ENCODE data around the gene ELMO1. TPM values are rescaled to one million over a fixed set of nuclear protein-coding genes. Genes with fewer than 3 reads are reported as not detected.

The ELMO1 gene
- total RNA-seq, 2 experiments from 2014 or later = 129 to 137 TPM

GRCh38 chr7:37235813-37236212 is 212.9 kb downstream of the ELMO1 start:
- intact Hi-C loops (cut with micrococcal nuclease) = loop anchor here (1.0 to 10.0 kb wide), 2 partner anchors 117 to 259 kb away; no protein-coding TSS in a partner anchor
- DNase-seq = no peak
- Mint-ChIP-seq H3K9me3 (no peaks in the 10 kb centered on the region), H3K36me3 (ENCODE audit: low read depth) (peaks cover 13% of the 10 kb centered on the region), H3K4me3 (no peak overlapping the region), H3K4me1 (ENCODE audit: low read depth) (peaks cover 8% of the 10 kb centered on the region), H3K27me3 (ENCODE audit: low read depth) (no peaks in the 10 kb centered on the region), H3K27ac (no peak overlapping the region)
- CTCF ChIA-PET = interaction anchor here (0.7 to 3.5 kb wide), 8 partner anchors 49 to 272 kb away, joined by 3 to 19 read pairs (median 6); no protein-coding TSS in a partner anchor

GRCh38 chr7:37234928-37235327 is 213.7 kb downstream of the ELMO1 start:
- Mint-ChIP-seq H3K4me1 (ENCODE audit: low read depth) (peaks cover 16% of the 10 kb centered on the region), H3K27ac (no peak overlapping the region), H3K27me3 (ENCODE audit: low read depth) (no peaks in the 10 kb centered on the region), H3K36me3 (ENCODE audit: low read depth) (peaks cover 19% of the 10 kb centered on the region), H3K4me3 (no peak overlapping the region), H3K9me3 (no peaks in the 10 kb centered on the region)
- intact Hi-C loops (cut with micrococcal nuclease) = loop anchor here (1.0 to 10.0 kb wide), 2 partner anchors 118 to 260 kb away; no protein-coding TSS in a partner anchor
- DNase-seq = no peak
- CTCF ChIA-PET = interaction anchor here (0.7 to 3.5 kb wide), 12 partner anchors 10 to 277 kb away, joined by 3 to 19 read pairs (median 5); partner anchors contain the start of gene ELMO1

- H3K27me3 Mint-ChIP-seq (ENCODE audit: low read depth) = no peaks in the 10 kb centered on the region
- no peak overlapping the region for H3K27ac Mint-ChIP-seq
- H3K9me3 Mint-ChIP-seq = no peaks in the 10 kb centered on the region
- DNase-seq = no peak
- peaks cover 14% of the 10 kb centered on the region for H3K4me1 Mint-ChIP-seq (ENCODE audit: low read depth)
- peaks cover 19% of the 10 kb centered on the region for H3K36me3 Mint-ChIP-seq (ENCODE audit: low read depth)
- no peak overlapping the region for H3K4me3 Mint-ChIP-seq
- CTCF ChIA-PET = interaction anchor here (0.7 to 3.5 kb wide), 14 partner anchors 9 to 608 kb away, joined by 3 to 19 read pairs (median 4); partner anchors contain the start of gene ELMO1
- intact Hi-C loops (cut with micrococcal nuclease) = loop anchor here (10.0 kb wide), 1 partner anchor 260 kb away; no protein-coding TSS in a partner anchor
Measured at GRCh38 chr7:37234334-37234733, 214.3 kb downstream of the ELMO1 start.

GRCh38 chr7:37231613-37232012 is 217.1 kb downstream of the ELMO1 start:
- Mint-ChIP-seq H3K36me3 (ENCODE audit: low read depth) (peaks cover 22% of the 10 kb centered on the region), H3K9me3 (no peaks in the 10 kb centered on the region), H3K4me3 (no peak overlapping the region), H3K27ac (no peak overlapping the region), H3K4me1 (ENCODE audit: low read depth) (peaks cover 18% of the 10 kb centered on the region), H3K27me3 (ENCODE audit: low read depth) (no peaks in the 10 kb centered on the region)
- intact Hi-C loops (cut with micrococcal nuclease) = loop anchor here (10.0 kb wide), 1 partner anchor 263 kb away; no protein-coding TSS in a partner anchor
- DNase-seq = no peak
- CTCF ChIA-PET = interaction anchor here (0.7 kb wide), 1 partner anchor 43 kb away, joined by 3 read pairs; no protein-coding TSS in a partner anchor

GRCh38 chr7:37230221-37230620 is 218.4 kb downstream of the ELMO1 start:
- H3K4me3 Mint-ChIP-seq = no peak overlapping the region
- CTCF ChIA-PET = no interaction called here
- no peaks in the 10 kb centered on the region for H3K27me3 Mint-ChIP-seq (ENCODE audit: low read depth)
- peaks cover 28% of the 10 kb centered on the region for H3K36me3 Mint-ChIP-seq (ENCODE audit: low read depth)
- no peak overlapping the region for H3K27ac Mint-ChIP-seq
- H3K4me1 Mint-ChIP-seq (ENCODE audit: low read depth) = peaks cover 20% of the 10 kb centered on the region
- DNase-seq = peak; percentile 37
- H3K9me3 Mint-ChIP-seq = no peaks in the 10 kb centered on the region
- intact Hi-C loops (cut with micrococcal nuclease) = loop anchor here (10.0 kb wide), 1 partner anchor 265 kb away; no protein-coding TSS in a partner anchor

GRCh38 chr7:37229381-37229780 is 219.3 kb downstream of the ELMO1 start:
- Mint-ChIP-seq H3K4me1 (ENCODE audit: low read depth) (peaks cover 20% of the 10 kb centered on the region), H3K4me3 (no peak overlapping the region), H3K27me3 (ENCODE audit: low read depth) (no peaks in the 10 kb centered on the region), H3K9me3 (no peaks in the 10 kb centered on the region), H3K36me3 (ENCODE audit: low read depth) (peaks cover 35% of the 10 kb centered on the region), H3K27ac (no peak overlapping the region)
- intact Hi-C loops (cut with micrococcal nuclease) = no loop called here
- DNase-seq = no peak
- CTCF ChIA-PET = interaction anchor here (1.2 kb wide), 1 partner anchor 14 kb away, joined by 4 read pairs; no protein-coding TSS in a partner anchor

- H3K9me3 Mint-ChIP-seq = no peaks in the 10 kb centered on the region
- H3K4me3 Mint-ChIP-seq = no peak overlapping the region
- peaks cover 12% of the 10 kb centered on the region for H3K4me1 Mint-ChIP-seq (ENCODE audit: low read depth)
- intact Hi-C loops (cut with micrococcal nuclease) = no loop called here
- no peak for DNase-seq
- H3K36me3 Mint-ChIP-seq (ENCODE audit: low read depth) = peaks cover 29% of the 10 kb centered on the region
- CTCF ChIA-PET = interaction anchor here (0.9 to 2.8 kb wide), 2 partner anchors 9 to 128 kb away, joined by 3 to 8 read pairs; no protein-coding TSS in a partner anchor
- peak overlapping the region; percentile 32 for H3K27ac Mint-ChIP-seq
- H3K27me3 Mint-ChIP-seq (ENCODE audit: low read depth) = no peaks in the 10 kb centered on the region
Measured at GRCh38 chr7:37225285-37225969, 223.2 kb downstream of the ELMO1 start.

GRCh38 chr7:37224746-37225145 is 223.9 kb downstream of the ELMO1 start:
- Mint-ChIP-seq H3K4me1 (ENCODE audit: low read depth) (peaks cover 6% of the 10 kb centered on the region), H3K27me3 (ENCODE audit: low read depth) (no peaks in the 10 kb centered on the region), H3K36me3 (ENCODE audit: low read depth) (peaks cover 24% of the 10 kb centered on the region), H3K27ac (no peak overlapping the region), H3K4me3 (no peak overlapping the region), H3K9me3 (no peaks in the 10 kb centered on the region)
- DNase-seq = no peak
- CTCF ChIA-PET = interaction anchor here (1.5 to 2.8 kb wide), 2 partner anchors 10 to 270 kb away, joined by 4 to 8 read pairs; no protein-coding TSS in a partner anchor
- intact Hi-C loops (cut with micrococcal nuclease) = no loop called here

GRCh38 chr7:37220664-37221063 is 228.0 kb downstream of the ELMO1 start:
- peaks cover 22% of the 10 kb centered on the region for H3K36me3 Mint-ChIP-seq (ENCODE audit: low read depth)
- DNase-seq = no peak
- no peaks in the 10 kb centered on the region for H3K9me3 Mint-ChIP-seq
- CTCF ChIA-PET = interaction anchor here (0.6 kb wide), 1 partner anchor 418 kb away, joined by 5 read pairs; no protein-coding TSS in a partner anchor
- intact Hi-C loops (cut with micrococcal nuclease) = no loop called here
- no peaks in the 10 kb centered on the region for H3K27me3 Mint-ChIP-seq (ENCODE audit: low read depth)
- no peak overlapping the region for H3K27ac Mint-ChIP-seq
- H3K4me3 Mint-ChIP-seq = no peak overlapping the region
- H3K4me1 Mint-ChIP-seq (ENCODE audit: low read depth) = peaks cover 12% of the 10 kb centered on the region

- intact Hi-C loops (cut with micrococcal nuclease) = no loop called here
- H3K4me1 Mint-ChIP-seq (ENCODE audit: low read depth) = peaks cover 12% of the 10 kb centered on the region
- CTCF ChIA-PET = no interaction called here
- H3K36me3 Mint-ChIP-seq (ENCODE audit: low read depth) = peaks cover 12% of the 10 kb centered on the region
- no peak for DNase-seq
- H3K9me3 Mint-ChIP-seq = no peaks in the 10 kb centered on the region
- no peaks in the 10 kb centered on the region for H3K27me3 Mint-ChIP-seq (ENCODE audit: low read depth)
- H3K4me3 Mint-ChIP-seq = no peak overlapping the region
- no peak overlapping the region for H3K27ac Mint-ChIP-seq
Measured at GRCh38 chr7:37218956-37219355, 229.7 kb downstream of the ELMO1 start.

GRCh38 chr7:37216923-37217322 is 231.7 kb downstream of the ELMO1 start:
- Mint-ChIP-seq H3K36me3 (ENCODE audit: low read depth) (peaks cover 19% of the 10 kb centered on the region), H3K4me3 (no peak overlapping the region), H3K27me3 (ENCODE audit: low read depth) (no peaks in the 10 kb centered on the region), H3K9me3 (no peaks in the 10 kb centered on the region), H3K27ac (no peak overlapping the region), H3K4me1 (ENCODE audit: low read depth) (peaks cover 25% of the 10 kb centered on the region)
- intact Hi-C loops (cut with micrococcal nuclease) = no loop called here
- CTCF ChIA-PET = no interaction called here
- DNase-seq = no peak

- Mint-ChIP-seq H3K4me1 (ENCODE audit: low read depth) (peaks cover 25% of the 10 kb centered on the region), H3K27me3 (ENCODE audit: low read depth) (no peaks in the 10 kb centered on the region), H3K9me3 (no peaks in the 10 kb centered on the region), H3K4me3 (no peak overlapping the region), H3K27ac (no peak overlapping the region), H3K36me3 (ENCODE audit: low read depth) (peaks cover 21% of the 10 kb centered on the region)
- CTCF ChIA-PET = interaction anchor here (0.6 to 1.3 kb wide), 4 partner anchors 18 to 355 kb away, joined by 3 to 4 read pairs (median 3); no protein-coding TSS in a partner anchor
- no peak for DNase-seq
- intact Hi-C loops (cut with micrococcal nuclease) = no loop called here
Measured at GRCh38 chr7:37216156-37216852, 232.4 kb downstream of the ELMO1 start.
